Measurements from ENCODE around the gene PRKCA. TPM values are rescaled to one million over a fixed set of nuclear protein-coding genes. Genes with fewer than 3 reads are reported as not detected.

PRKCA gene
- total and polyA plus RNA-seq, 2 experiments from 2014 or later: 6.4 to 35.4 TPM

- TF ChIP-seq CTCF (conservative IDR thresholded peaks at IDR 0.05; ENCODE audit: low read depth in 2 of 2) (no peak), JUNB (IDR thresholded peaks at IDR 0.05; ENCODE audit: unreplicated experiment) (no peak), ETS1 (IDR thresholded peaks at IDR 0.05) (no peak), EZH2phosphoT487 (IDR thresholded peaks at IDR 0.05; ENCODE audit: unreplicated experiment) (no peak), EZH2 (IDR thresholded peaks at IDR 0.05; ENCODE audit: low read depth, unreplicated experiment) (no peak), ZNF114 (CRISPR knock-in tag; IDR thresholded peaks at IDR 0.05) (no peak), STAT1 (IDR thresholded peaks at IDR 0.05; ENCODE audit: unreplicated experiment) (no peak), REST (IDR thresholded peaks at IDR 0.05; ENCODE audit: unreplicated experiment) (no peak), CREB1 (CRISPR knock-in tag; IDR thresholded peaks at IDR 0.05; ENCODE audit: low read depth) (no peak), NANOG (IDR thresholded peaks at IDR 0.05; ENCODE audit: borderline replicate concordance) (no peak)
Measured at GRCh38 chr17:66378296-66378695, 75.9 kb downstream of the PRKCA start (continued).

- Histone ChIP-seq H3K27me3 (ENCODE audit: insufficient read depth) (no peaks in the 10 kb centered on the region), H3K4me2 (no peak overlapping the region), H3F3A (replicated peaks; ENCODE audit: low read depth) (no peaks in the 10 kb centered on the region), H4K20me1 (replicated peaks; ENCODE audit: insufficient read depth) (no peaks in the 10 kb centered on the region), H2AFZ (no peak overlapping the region), H3K9me2 (ENCODE audit: insufficient read depth) (no peaks in the 10 kb centered on the region), H3K4me1 (ENCODE audit: insufficient read depth) (peaks cover under 1% of the 10 kb centered on the region; the same call in 1 of the 2 replicates), H3K4me3 (no peak overlapping the region), H3K27ac (ENCODE audit: low read depth) (no peak overlapping the region), H3K79me2 (replicated peaks; ENCODE audit: insufficient read depth) (0 out of 2 replicates have a peak, but pooled peaks cover 4% of the 10 kb centered on the region), H3K36me3 (ENCODE audit: insufficient read depth) (no peaks in the 10 kb centered on the region)
- DNase-seq (ENCODE audit: low spot score) (no peak), ATAC-seq (no peak)
- Mint-ChIP-seq H3K4me1 (peaks cover 8% of the 10 kb centered on the region), H3K4me3 (no peak overlapping the region), H3K36me3 (ENCODE audit: low read depth) (no peaks in the 10 kb centered on the region), H3K9me3 (no peaks in the 10 kb centered on the region), H3K27ac (no peak overlapping the region), H3K27me3 (ENCODE audit: insufficient read depth, low read depth, poor library complexity) (no peaks in the 10 kb centered on the region)
- TF ChIP-seq JUNB (IDR thresholded peaks at IDR 0.05; ENCODE audit: unreplicated experiment) (no peak), NANOG (IDR thresholded peaks at IDR 0.05; ENCODE audit: borderline replicate concordance) (no peak), ZNF331 (CRISPR knock-in tag; IDR thresholded peaks at IDR 0.05; ENCODE audit: low read depth) (no peak), ZNF114 (CRISPR knock-in tag; IDR thresholded peaks at IDR 0.05) (no peak), EZH2phosphoT487 (IDR thresholded peaks at IDR 0.05; ENCODE audit: unreplicated experiment) (no peak)
Measured at GRCh38 chr17:66379544-66379943, 77.1 kb downstream of the PRKCA start.
